Thyroid gland (tissue), 4 donors: ENCODE results near the gene PDIA6. TPM values are rescaled to one million over a fixed set of nuclear protein-coding genes. Genes with fewer than 3 reads are reported as not detected.
A peak's percentile ranks its signal among the peaks of the same experiment; 100 is the strongest.

Experiments
- DNase-seq, 2 donors: peaks; one replicate each; pipeline ENCODE4 v3.0.0-alpha.2; 2019
- H3K27ac ChIP-seq, 3 donors: fragments of 200-600 bp; sonication (generic); 1 replicate in 2 of 3; 2 replicates in 1 of 3; pipeline ENCODE4 v1.5.1; 2016 to 2019; ENCODE audit warnings: mild to moderate bottlenecking in 1 of 3, moderate library complexity in 1 of 3
- H3K27me3 ChIP-seq: fragments of 200-600 bp; sonication (generic); one replicate; pipeline ENCODE4 v1.5.1; 2019
- H3K36me3 ChIP-seq, 2 donors: fragments of 200-600 bp; sonication (generic); one replicate each; pipeline ENCODE4 v1.5.1; 2016 to 2019
- H3K4me1 ChIP-seq, 2 donors: fragments of 200-600 bp; sonication (generic); one replicate each; pipeline ENCODE4 v1.5.1; 2017 to 2019
- H3K4me3 ChIP-seq, 3 donors: fragments of 200-600 bp; sonication (generic); replicated peaks in 1 of 3; 1 replicate in 2 of 3; 2 replicates in 1 of 3; pipeline ENCODE4 v1.5.1; 2016; ENCODE audit warnings: mild to moderate bottlenecking in 1 of 3
- H3K9me3 ChIP-seq: fragments of 200-600 bp; sonication (generic); one replicate; pipeline ENCODE4 v1.5.1; 2017
- POLR2A ChIP-seq, 2 donors: fragments of 450-650 bp; IDR thresholded peaks; one replicate each; pipeline ENCODE4 v1.6.1; 2017; ENCODE audit warnings: antibody characterized with exemption in 2 of 2, mild to moderate bottlenecking in 2 of 2, moderate library complexity in 1 of 2
- WGBS, 2 donors: methylation state at CpG; one replicate each; pipeline ENCODE4 v1.1.5; 2017; 5-methylcytosine and 5-hydroxymethylcytosine counted together
- intact Hi-C: fragments of 100-400 bp; cut with DNase I; formaldehyde crosslinking; loops from one replicate; pipeline ENCODE4 v1.15.1; 2023
- total RNA-seq, 4 donors: library from RNA; depleted of rRNA; stranded (reverse); fragments of >200 nt; gene quantifications; one replicate each; pipeline ENCODE4 v1.2.3, GENCODE V29; 2016
- TF ChIP-seq, protein P1 (sequence below), 6 experiments: fragments of 200-600 bp in 3 of 6; fragments of 450-650 bp in 3 of 6; sonication (generic) in 3 of 6; IDR thresholded peaks; one replicate each; pipeline ENCODE4 v1.5.1; 2016 to 2019; ENCODE audit warnings: antibody characterized with exemption in 6 of 6, mild to moderate bottlenecking in 2 of 6, inconsistent platforms in 1 of 6, moderate library complexity in 1 of 6

Gene PDIA6
- total RNA-seq, 4 donors from 2014 or later = 227 to 540 (median 414) TPM

DNA sequence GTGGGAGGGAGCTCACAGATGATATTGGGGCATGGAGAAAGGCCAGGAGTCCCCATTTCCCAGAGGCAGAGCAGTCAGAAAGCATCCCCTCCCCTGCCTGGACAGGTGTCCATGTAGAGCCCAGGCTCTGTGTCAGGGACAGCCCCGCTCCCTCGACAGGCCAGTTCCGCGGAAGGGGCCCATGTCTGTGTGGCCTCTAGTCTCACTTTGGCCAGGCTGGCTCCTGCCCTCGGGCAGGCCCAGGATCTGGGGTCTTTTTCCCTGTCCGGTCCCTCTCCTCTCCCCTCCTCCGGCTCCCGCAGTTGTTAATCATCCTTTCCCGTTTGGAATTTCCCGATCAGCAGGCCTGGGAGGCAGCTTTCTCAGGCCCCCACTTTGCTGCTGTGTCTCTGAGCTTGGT is 20.4 kb upstream of the PDIA6 start:
- no peak for DNase-seq
- Histone ChIP-seq H3K27ac (no peak overlapping the region), H3K9me3 (no peaks in the 10 kb centered on the region), H3K4me1 (peaks cover 0 to 10% of the 10 kb centered on the region in 2 donors), H3K4me3 (no peak overlapping the region), H3K27me3 (no peaks in the 10 kb centered on the region), H3K36me3 (no peaks in the 10 kb centered on the region)
- TF ChIP-seq, protein P1, sequence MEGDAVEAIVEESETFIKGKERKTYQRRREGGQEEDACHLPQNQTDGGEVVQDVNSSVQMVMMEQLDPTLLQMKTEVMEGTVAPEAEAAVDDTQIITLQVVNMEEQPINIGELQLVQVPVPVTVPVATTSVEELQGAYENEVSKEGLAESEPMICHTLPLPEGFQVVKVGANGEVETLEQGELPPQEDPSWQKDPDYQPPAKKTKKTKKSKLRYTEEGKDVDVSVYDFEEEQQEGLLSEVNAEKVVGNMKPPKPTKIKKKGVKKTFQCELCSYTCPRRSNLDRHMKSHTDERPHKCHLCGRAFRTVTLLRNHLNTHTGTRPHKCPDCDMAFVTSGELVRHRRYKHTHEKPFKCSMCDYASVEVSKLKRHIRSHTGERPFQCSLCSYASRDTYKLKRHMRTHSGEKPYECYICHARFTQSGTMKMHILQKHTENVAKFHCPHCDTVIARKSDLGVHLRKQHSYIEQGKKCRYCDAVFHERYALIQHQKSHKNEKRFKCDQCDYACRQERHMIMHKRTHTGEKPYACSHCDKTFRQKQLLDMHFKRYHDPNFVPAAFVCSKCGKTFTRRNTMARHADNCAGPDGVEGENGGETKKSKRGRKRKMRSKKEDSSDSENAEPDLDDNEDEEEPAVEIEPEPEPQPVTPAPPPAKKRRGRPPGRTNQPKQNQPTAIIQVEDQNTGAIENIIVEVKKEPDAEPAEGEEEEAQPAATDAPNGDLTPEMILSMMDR (IDR thresholded peaks at IDR 0.05) = no peak
- intact Hi-C loops = loop anchor here (10.0 kb wide), 1 partner anchor 752 kb away; no protein-coding TSS in a partner anchor
- WGBS, 2 donors = 77 to 82% methylated on average over 7 to 10 of the region's 10 CpGs

DNA sequence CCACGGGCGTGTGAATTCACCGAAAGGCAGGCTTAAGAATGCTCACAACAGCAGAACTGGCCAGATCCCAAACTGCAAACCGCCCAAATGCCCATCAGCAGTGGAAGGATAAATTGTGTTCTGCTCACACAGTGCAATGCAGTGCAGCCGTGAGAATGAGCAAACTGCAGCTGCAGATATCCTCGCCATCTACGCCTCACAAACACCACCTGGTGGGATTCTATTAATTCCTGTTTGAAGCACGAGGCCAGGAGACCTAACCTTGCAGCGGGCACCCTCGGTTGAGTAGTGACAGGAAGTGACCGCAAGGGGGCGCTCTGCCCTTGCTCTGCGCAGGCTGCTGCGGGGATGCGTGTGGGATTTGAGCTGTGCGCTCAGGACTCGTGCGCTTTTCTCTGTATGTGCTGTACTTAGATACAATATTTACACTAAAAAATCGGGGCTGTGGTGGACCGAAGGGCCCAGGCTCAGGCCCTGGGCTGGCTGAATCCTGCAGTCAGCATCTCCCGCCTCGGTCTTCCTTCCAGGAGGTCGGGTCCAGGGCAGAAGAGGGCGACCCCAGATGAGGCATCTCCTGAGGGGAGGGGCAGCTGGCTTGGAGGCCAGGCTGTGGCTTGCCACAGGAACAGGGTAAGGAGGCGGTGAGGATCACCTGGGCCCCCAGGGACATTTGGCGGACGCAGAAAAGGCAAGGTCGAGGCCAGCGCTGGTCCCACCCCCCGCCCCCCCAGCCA is 19.8 kb upstream of the PDIA6 start:
- TF ChIP-seq, protein P1 (IDR thresholded peaks at IDR 0.05) = peak; percentile 75 to 95 (median 92)
- no peak for TF ChIP-seq POLR2A (IDR thresholded peaks at IDR 0.05)
- intact Hi-C loops = loop anchor here (10.0 kb wide), 1 partner anchor 752 kb away; no protein-coding TSS in a partner anchor
- peak; percentile 75 for DNase-seq
- Histone ChIP-seq H3K4me3 (no peak overlapping the region), H3K27me3 (no peaks in the 10 kb centered on the region), H3K9me3 (no peaks in the 10 kb centered on the region), H3K4me1 (peaks cover 0 to 10% of the 10 kb centered on the region in 2 donors), H3K27ac (no peak overlapping the region), H3K36me3 (no peaks in the 10 kb centered on the region)
- WGBS, 2 donors = 9 to 15% methylated on average over 14 to 24 of the region's 30 CpGs

DNA sequence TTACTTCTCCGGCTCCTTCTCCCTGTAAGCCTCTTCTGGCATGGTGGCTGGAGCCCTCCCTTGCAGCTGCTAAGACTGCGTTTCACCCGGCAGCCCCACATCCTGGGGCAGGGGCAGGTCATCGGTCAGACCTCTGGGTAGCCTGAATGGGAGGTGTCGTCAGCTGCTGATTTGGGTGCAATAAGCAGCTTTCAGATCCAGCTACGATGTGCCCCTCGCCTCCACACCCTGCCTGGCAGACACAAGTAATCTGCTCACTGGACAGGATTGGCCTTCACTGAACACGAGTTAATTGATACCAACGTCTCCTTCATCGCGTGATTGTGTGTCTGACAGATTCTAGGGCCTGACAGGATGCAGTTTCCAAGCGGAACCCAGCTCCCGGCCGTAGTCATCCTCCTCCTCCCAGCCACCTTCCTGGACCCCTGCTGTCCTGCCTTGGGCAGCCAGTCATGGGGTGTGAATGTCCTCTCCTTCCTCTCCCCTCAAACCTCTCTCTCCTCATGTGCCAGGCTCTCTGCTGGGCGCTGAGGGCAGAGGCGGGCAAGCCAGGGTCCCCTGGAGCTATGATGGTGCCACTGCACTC is 18.9 kb upstream of the PDIA6 start:
- intact Hi-C loops = loop anchor here (10.0 kb wide), 1 partner anchor 753 kb away; no protein-coding TSS in a partner anchor
- DNase-seq = no peak
- 54 to 60% methylated on average over 16 of the region's 16 CpGs for WGBS, 2 donors
- H3K27ac ChIP-seq = no peak overlapping the region
- no peaks in the 10 kb centered on the region for H3K36me3 ChIP-seq
- peaks cover 0 to 10% of the 10 kb centered on the region in 2 donors for H3K4me1 ChIP-seq
- TF ChIP-seq POLR2A (IDR thresholded peaks at IDR 0.05) = no peak
- TF ChIP-seq, protein P1 (IDR thresholded peaks at IDR 0.05) = no peak
- H3K9me3 ChIP-seq = no peaks in the 10 kb centered on the region
- no peak overlapping the region for H3K4me3 ChIP-seq
- H3K27me3 ChIP-seq = no peaks in the 10 kb centered on the region

DNA sequence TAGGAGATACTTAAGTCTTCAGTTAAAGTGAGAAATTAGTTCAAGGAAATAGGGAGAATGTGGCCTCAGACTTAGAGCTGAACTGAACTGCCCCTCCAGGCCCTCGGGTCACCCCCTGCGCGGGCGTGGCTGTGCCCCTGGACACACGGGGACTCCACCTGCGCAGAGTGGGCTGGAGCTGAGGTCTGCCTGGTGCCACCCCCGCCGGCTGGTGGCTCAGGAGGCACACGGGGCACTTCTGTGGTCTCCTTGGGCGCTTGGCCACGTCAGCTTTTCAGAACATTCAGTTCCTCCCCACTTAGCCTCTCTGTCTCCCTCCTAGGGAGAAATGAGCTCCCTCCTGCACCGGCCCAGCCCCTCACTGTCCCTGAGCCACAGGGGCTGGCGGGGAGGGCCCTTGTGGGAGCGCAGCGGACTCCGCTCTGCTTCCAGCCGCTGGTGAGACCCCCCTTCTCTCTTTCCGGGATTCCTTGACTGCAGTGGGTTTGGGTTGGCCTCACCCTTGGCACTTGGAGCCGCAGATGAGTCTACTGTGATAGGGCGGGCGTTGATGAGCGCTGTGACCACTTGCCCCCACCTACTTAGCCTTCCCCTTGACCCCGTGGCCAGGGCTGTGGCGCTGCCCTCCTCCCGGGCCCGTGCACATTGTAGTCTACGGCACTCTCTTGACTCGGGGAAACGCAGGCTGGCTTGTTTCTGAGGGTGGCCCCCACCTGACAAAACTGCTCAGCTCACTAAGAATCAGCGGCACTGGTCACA is 18.2 kb upstream of the PDIA6 start:
- Histone ChIP-seq H3K36me3 (no peaks in the 10 kb centered on the region), H3K9me3 (no peaks in the 10 kb centered on the region), H3K27ac (no peak overlapping the region), H3K27me3 (no peaks in the 10 kb centered on the region), H3K4me1 (peaks cover 0 to 10% of the 10 kb centered on the region in 2 donors), H3K4me3 (no peak overlapping the region)
- no peak for DNase-seq
- 60 to 70% methylated on average over 28 of the region's 30 CpGs for WGBS, 2 donors
- TF ChIP-seq, protein P1 (IDR thresholded peaks at IDR 0.05) = no peak
- no peak for TF ChIP-seq POLR2A (IDR thresholded peaks at IDR 0.05)
- intact Hi-C loops = loop anchor here (10.0 kb wide), 1 partner anchor 754 kb away; no protein-coding TSS in a partner anchor
